GF-D8 (cell line): ENCODE data around the gene ANO1.

Experiments used
- DNase-seq: peaks from one replicate; lab custom pipeline; 2025; lab: John Stamatoyannopoulos, UW

ANO1 gene

GRCh38 chr11:70115778-70116177 lies 37.7 kb downstream of the ANO1 start:
- DNase-seq = no peak

- DNase-seq = no peak
Measured at GRCh38 chr11:70116386-70117065, 38.4 kb downstream of the ANO1 start.

GRCh38 chr11:70117567-70118145 lies 39.5 kb downstream of the ANO1 start:
- no peak for DNase-seq

- no peak for DNase-seq
Measured at GRCh38 chr11:70118642-70119041, 40.5 kb downstream of the ANO1 start.

- no peak for DNase-seq
Measured at GRCh38 chr11:70119502-70119901, 41.4 kb downstream of the ANO1 start.

GRCh38 chr11:70120674-70121073 lies 42.6 kb downstream of the ANO1 start:
- no peak for DNase-seq

- DNase-seq = no peak
Measured at GRCh38 chr11:70122490-70123198, 44.5 kb downstream of the ANO1 start.

- DNase-seq = no peak
Measured at GRCh38 chr11:70123711-70124110, 45.6 kb downstream of the ANO1 start.

GRCh38 chr11:70124321-70125000 lies 46.3 kb downstream of the ANO1 start:
- DNase-seq = no peak

- DNase-seq = no peak
Measured at GRCh38 chr11:70126494-70126893, 48.4 kb downstream of the ANO1 start.

GRCh38 chr11:70127653-70128434 lies 49.7 kb downstream of the ANO1 start:
- DNase-seq = no peak

- DNase-seq = no peak
Measured at GRCh38 chr11:70128435-70128906, 50.4 kb downstream of the ANO1 start.

- DNase-seq = no peak
Measured at GRCh38 chr11:70129051-70129592, 51.0 kb downstream of the ANO1 start.

GRCh38 chr11:70130636-70131035 lies 52.5 kb downstream of the ANO1 start:
- no peak for DNase-seq

GRCh38 chr11:70131606-70132190 lies 53.6 kb downstream of the ANO1 start:
- DNase-seq = no peak

GRCh38 chr11:70132641-70133040 lies 54.5 kb downstream of the ANO1 start:
- DNase-seq = no peak

GRCh38 chr11:70133771-70134335 lies 55.7 kb downstream of the ANO1 start:
- no peak for DNase-seq

GRCh38 chr11:70134490-70134889 lies 56.4 kb downstream of the ANO1 start:
- no peak for DNase-seq

- DNase-seq = no peak
Measured at GRCh38 chr11:70135142-70135541, 57.0 kb downstream of the ANO1 start.

GRCh38 chr11:70135625-70136059 lies 57.5 kb downstream of the ANO1 start:
- no peak for DNase-seq

GRCh38 chr11:70137383-70137782 lies 59.3 kb downstream of the ANO1 start:
- no peak for DNase-seq
